GM19238 (cell line): ENCODE data around the gene PTPN18.
"Not testable (repeated sequence)": the region's sequence is repeated elsewhere in the genome, so short reads cannot be mapped to it uniquely, and the experiment has no call there.

ENCODE experiments used
- DNase-seq: peaks from one replicate; pipeline ENCODE4 v3.0.0; 2011; ENCODE audit warnings: low spot score; ENCODE audit not compliant: insufficient read length

Gene PTPN18

GRCh38 chr2:130355578-130356431 lies at the start of gene PTPN18:
TSS of gene PTPN18 (plus strand) at chr2:130356056. CDS start at chr2:130356108, 52 bp downstream.
- DNase-seq, result peak; percentile 62

- no peak for DNase-seq
Measured at GRCh38 chr2:130307850-130308249, 48.0 kb upstream of the PTPN18 start.

- no peak for DNase-seq
Measured at GRCh38 chr2:130310881-130311280, 45.0 kb upstream of the PTPN18 start.

GRCh38 chr2:130313812-130314334 lies 42.0 kb upstream of the PTPN18 start:
- DNase-seq, result no peak

GRCh38 chr2:130314377-130314776 lies 41.5 kb upstream of the PTPN18 start:
- no peak for DNase-seq

- DNase-seq, result no peak
Measured at GRCh38 chr2:130316596-130316995, 39.3 kb upstream of the PTPN18 start.

- no peak for DNase-seq
Measured at GRCh38 chr2:130318906-130319305, 37.0 kb upstream of the PTPN18 start.

- DNase-seq, result no peak
Measured at GRCh38 chr2:130319536-130319935, 36.3 kb upstream of the PTPN18 start.

- DNase-seq, result no peak
Measured at GRCh38 chr2:130327703-130328527, 27.9 kb upstream of the PTPN18 start.

GRCh38 chr2:130328710-130329109 lies 27.1 kb upstream of the PTPN18 start:
- no peak for DNase-seq

- DNase-seq, result peak; percentile 75
Measured at GRCh38 chr2:130332271-130333073, 23.4 kb upstream of the PTPN18 start.

GRCh38 chr2:130333253-130333652 lies 22.6 kb upstream of the PTPN18 start:
- DNase-seq, result not testable (repeated sequence)

- no peak for DNase-seq
Measured at GRCh38 chr2:130334026-130334425, 21.8 kb upstream of the PTPN18 start.

GRCh38 chr2:130335226-130335625 lies 20.6 kb upstream of the PTPN18 start:
- DNase-seq, result no peak

GRCh38 chr2:130336150-130336876 lies 19.5 kb upstream of the PTPN18 start:
- DNase-seq, result no peak

GRCh38 chr2:130336877-130337734 lies 18.8 kb upstream of the PTPN18 start:
- DNase-seq, result no peak

GRCh38 chr2:130337735-130338325 lies 18.0 kb upstream of the PTPN18 start:
- DNase-seq, result no peak

GRCh38 chr2:130338793-130339345 lies 17.0 kb upstream of the PTPN18 start:
- DNase-seq, result no peak
